ENCODE measurements around the gene A4GNT.

GRCh38 chr3:138079901-138080300 is 52.3 kb downstream of the A4GNT start:
- no peak for TF ChIP-seq EZH2 (IDR thresholded peaks at IDR 0.05; ENCODE audit: insufficient read depth, poor library complexity, severe bottlenecking)
- no peak for TF ChIP-seq EZH2phosphoT487 (IDR thresholded peaks at IDR 0.05; ENCODE audit: insufficient read depth, low read depth)

All from GM23248 (cell line).